Testis (tissue), 2 donors: Measurements from ENCODE around the gene PLCB1.

ENCODE experiments used
- CTCF ChIP-seq, 3 experiments: fragments of 450-650 bp in 2 of 3; fragments of 200-600 bp in 1 of 3; sonication (generic) in 1 of 3; IDR thresholded peaks; one replicate each; pipeline ENCODE4 v1.5.1; 2016 to 2019; ENCODE audit warnings: antibody characterized with exemption in 3 of 3, mild to moderate bottlenecking in 2 of 3, moderate library complexity in 1 of 3
- POLR2A ChIP-seq: fragments of 450-650 bp; IDR thresholded peaks from one replicate; pipeline ENCODE4 v1.6.1; 2017; ENCODE audit warnings: antibody characterized with exemption, mild to moderate bottlenecking, moderate library complexity

- TF ChIP-seq CTCF (IDR thresholded peaks at IDR 0.05) (no peak), POLR2A (no peak)
Measured at GRCh38 chr20:8143474-8143873, 11.4 kb downstream of the PLCB1 start.
